Endothelial cell (in vitro differentiated cells): Measurements from ENCODE around the gene PADI6. TPM values are rescaled to one million over a fixed set of nuclear protein-coding genes. Genes with fewer than 3 reads are reported as not detected.

ENCODE experiments used
- DNase-seq: peaks from one replicate; pipeline ENCODE4 v3.0.0; 2021; ENCODE audit warnings: low spot score
- H3K27ac Mint-ChIP-seq: one replicate; pipeline ENCODE4 v1.8.0; 2021; ENCODE audit warnings: mixed read lengths, inconsistent platforms; ENCODE audit not compliant: unreplicated experiment
- H3K27me3 Mint-ChIP-seq: one replicate; pipeline ENCODE4 v1.8.0; 2021; ENCODE audit warnings: mild to moderate bottlenecking, moderate library complexity, mixed read lengths, inconsistent platforms; ENCODE audit not compliant: unreplicated experiment
- H3K36me3 Mint-ChIP-seq: one replicate; pipeline ENCODE4 v1.8.0; 2021; ENCODE audit warnings: mild to moderate bottlenecking, low read depth, mixed read lengths, inconsistent platforms; ENCODE audit not compliant: unreplicated experiment
- H3K4me1 Mint-ChIP-seq: one replicate; pipeline ENCODE4 v1.8.0; 2021; ENCODE audit warnings: mild to moderate bottlenecking, mixed read lengths, inconsistent platforms; ENCODE audit not compliant: unreplicated experiment
- H3K4me3 Mint-ChIP-seq: one replicate; pipeline ENCODE4 v1.8.0; 2021; ENCODE audit warnings: mild to moderate bottlenecking, mixed read lengths, inconsistent platforms; ENCODE audit not compliant: unreplicated experiment
- H3K9me3 Mint-ChIP-seq: one replicate; pipeline ENCODE4 v1.8.0; 2021; ENCODE audit warnings: mixed read lengths, inconsistent platforms; ENCODE audit not compliant: unreplicated experiment
- long read RNA-seq: library from polyadenylated mRNA; unstranded; transcript quantifications from one replicate; pipeline ENCODE4 v2.0.0, GENCODE V29; 2020; ENCODE audit not compliant: unreplicated experiment
- total RNA-seq: library from RNA; stranded (reverse); fragmentation: NEBNext Ultra II Directional; extraction: Animal tissue kit (Norgen Biotek cat#: 25700); gene quantifications from one replicate; pipeline ENCODE4 v1.2.1, GENCODE V29; 2021; ENCODE audit not compliant: unreplicated experiment
- TF ChIP-seq, protein P1 (sequence below): fragments of 200-600 bp; sonication (generic); IDR thresholded peaks from one replicate; pipeline ENCODE4 v1.5.0; 2021; ENCODE audit warnings: antibody characterized with exemption; ENCODE audit not compliant: unreplicated experiment

PADI6 gene
- total RNA-seq: not detected
- long read RNA-seq: 0 reads

DNA sequence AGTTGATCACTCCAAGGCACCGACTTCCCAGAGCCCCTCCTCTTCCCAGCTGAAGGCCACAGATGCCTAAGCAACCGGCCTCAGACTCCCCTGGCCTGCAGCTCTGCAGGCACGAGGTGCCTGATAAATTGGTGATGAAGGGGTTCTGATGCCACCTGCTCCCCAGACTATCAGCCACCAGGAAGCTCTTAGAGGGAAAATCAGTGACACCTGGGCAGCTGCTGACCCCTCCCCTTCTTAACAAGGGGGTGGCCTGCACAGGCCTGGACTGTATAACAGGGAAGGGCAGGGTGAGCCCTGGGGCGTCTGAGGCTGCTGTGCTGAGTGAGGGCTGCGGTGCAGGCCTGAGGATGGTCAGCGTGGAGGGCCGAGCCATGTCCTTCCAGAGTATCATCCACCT lies at the start of gene PADI6:
TSS of gene PADI6 (plus strand) at position 301 of the 400 bp plus-strand sequence. CDS start at position 351, 50 bp downstream.
- Mint-ChIP-seq H3K4me3 (no peak within 1 kb of the TSS), H3K36me3 (no peaks in the 10 kb centered on the region), H3K27ac (no peak within 1 kb of the TSS), H3K27me3 (no peaks in the 10 kb centered on the region), H3K9me3 (no peaks in the 10 kb centered on the region), H3K4me1 (no peaks in the 10 kb centered on the region)
- TF ChIP-seq, protein P1, sequence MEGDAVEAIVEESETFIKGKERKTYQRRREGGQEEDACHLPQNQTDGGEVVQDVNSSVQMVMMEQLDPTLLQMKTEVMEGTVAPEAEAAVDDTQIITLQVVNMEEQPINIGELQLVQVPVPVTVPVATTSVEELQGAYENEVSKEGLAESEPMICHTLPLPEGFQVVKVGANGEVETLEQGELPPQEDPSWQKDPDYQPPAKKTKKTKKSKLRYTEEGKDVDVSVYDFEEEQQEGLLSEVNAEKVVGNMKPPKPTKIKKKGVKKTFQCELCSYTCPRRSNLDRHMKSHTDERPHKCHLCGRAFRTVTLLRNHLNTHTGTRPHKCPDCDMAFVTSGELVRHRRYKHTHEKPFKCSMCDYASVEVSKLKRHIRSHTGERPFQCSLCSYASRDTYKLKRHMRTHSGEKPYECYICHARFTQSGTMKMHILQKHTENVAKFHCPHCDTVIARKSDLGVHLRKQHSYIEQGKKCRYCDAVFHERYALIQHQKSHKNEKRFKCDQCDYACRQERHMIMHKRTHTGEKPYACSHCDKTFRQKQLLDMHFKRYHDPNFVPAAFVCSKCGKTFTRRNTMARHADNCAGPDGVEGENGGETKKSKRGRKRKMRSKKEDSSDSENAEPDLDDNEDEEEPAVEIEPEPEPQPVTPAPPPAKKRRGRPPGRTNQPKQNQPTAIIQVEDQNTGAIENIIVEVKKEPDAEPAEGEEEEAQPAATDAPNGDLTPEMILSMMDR: no peak
- no peak for DNase-seq

DNA sequence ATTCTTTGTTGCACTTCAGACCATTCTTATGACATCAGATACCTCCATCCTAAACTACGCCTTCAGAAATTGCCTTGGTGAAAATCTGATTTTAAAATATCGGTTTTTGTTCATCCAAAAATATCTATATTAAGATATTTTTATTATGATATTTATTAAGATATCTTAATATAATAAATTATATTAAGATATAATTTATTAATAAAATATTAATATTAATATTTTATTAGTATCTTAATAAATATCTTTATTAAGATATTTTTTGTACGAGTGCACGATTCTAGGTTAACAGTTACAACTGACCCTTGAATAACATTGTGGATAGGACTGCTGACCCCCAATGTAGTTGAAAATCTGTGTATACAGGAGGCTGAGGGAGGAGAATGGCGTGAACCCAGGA lies 43.1 kb upstream of the PADI6 start:
- Mint-ChIP-seq H3K4me3 (no peak overlapping the region), H3K27me3 (peaks cover 2% of the 10 kb centered on the region), H3K9me3 (no peaks in the 10 kb centered on the region), H3K4me1 (no peaks in the 10 kb centered on the region), H3K36me3 (no peaks in the 10 kb centered on the region), H3K27ac (no peak overlapping the region)
- TF ChIP-seq, protein P1: no peak
- DNase-seq: no peak

DNA sequence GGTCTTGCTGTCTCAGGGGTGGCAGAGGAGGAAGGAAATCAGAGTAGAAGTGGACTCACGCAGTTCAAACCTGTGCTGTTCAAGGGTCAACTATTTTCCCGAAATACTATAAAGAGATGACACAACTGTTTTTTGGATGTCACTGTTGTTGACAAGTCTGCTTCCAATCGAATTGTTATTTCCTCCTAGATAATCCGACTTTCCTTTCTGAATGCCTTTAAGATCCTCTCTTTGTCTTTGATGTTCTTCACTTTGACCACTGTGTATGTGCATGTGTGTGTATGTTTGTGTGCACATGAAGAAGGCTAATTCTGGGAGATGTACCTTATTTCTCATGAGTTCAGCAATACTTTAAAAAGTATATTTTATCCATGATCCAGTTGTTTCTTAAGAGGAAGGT lies 42.4 kb upstream of the PADI6 start:
- TF ChIP-seq, protein P1: no peak
- Mint-ChIP-seq H3K36me3 (no peaks in the 10 kb centered on the region), H3K4me3 (no peak overlapping the region), H3K27ac (no peak overlapping the region), H3K9me3 (no peaks in the 10 kb centered on the region), H3K4me1 (no peaks in the 10 kb centered on the region), H3K27me3 (peaks cover 2% of the 10 kb centered on the region)
- DNase-seq: no peak

DNA sequence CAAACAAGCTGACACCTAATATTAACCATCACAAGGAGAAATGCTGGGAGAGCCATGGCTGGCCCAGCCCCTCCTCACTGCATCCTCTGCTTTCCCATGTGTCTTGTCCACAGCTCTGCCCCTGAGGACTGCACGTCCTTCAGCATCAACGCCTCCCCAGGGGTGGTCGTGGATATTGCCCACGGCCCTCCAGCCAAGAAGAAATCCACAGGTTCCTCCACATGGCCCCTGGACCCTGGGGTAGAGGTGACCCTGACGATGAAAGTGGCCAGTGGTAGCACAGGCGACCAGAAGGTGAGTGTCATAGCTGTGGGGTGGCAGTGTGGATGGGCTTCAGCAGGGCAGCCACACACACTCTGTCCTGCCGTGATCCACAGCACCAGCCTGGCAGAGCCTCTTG lies 41.1 kb upstream of the PADI6 start:
- H3K36me3 Mint-ChIP-seq: no peaks in the 10 kb centered on the region
- no peaks in the 10 kb centered on the region for H3K4me1 Mint-ChIP-seq
- H3K27ac Mint-ChIP-seq: no peak overlapping the region
- DNase-seq: no peak
- TF ChIP-seq, protein P1: no peak
- no peaks in the 10 kb centered on the region for H3K27me3 Mint-ChIP-seq
- no peak overlapping the region for H3K4me3 Mint-ChIP-seq
- no peaks in the 10 kb centered on the region for H3K9me3 Mint-ChIP-seq

DNA sequence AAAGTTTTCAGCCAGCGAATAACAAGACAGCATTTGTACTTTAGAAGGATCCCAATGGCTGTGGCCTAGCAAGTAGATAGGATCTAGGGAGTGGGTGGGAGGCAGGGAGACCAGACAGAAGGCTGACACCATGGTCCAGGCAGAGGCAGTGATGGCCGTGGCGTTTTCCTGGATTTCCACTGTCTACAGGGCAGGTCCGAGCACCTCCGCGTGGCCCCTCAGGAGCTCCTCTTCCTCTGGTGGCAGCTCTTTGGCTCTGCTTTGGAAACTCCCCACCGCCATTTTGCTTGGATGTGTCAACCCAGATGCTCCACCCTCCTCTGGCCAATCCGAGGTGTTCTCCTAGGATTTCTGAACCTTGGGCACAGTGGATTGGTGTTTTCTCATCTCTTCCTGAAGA lies 38.9 kb upstream of the PADI6 start:
- H3K36me3 Mint-ChIP-seq: no peaks in the 10 kb centered on the region
- H3K9me3 Mint-ChIP-seq: no peaks in the 10 kb centered on the region
- no peak overlapping the region for H3K4me3 Mint-ChIP-seq
- peaks cover 1% of the 10 kb centered on the region for H3K27me3 Mint-ChIP-seq
- no peaks in the 10 kb centered on the region for H3K4me1 Mint-ChIP-seq
- H3K27ac Mint-ChIP-seq: no peak overlapping the region
- no peak for DNase-seq
- TF ChIP-seq, protein P1: no peak
